HG02840 (cell line): ENCODE results near the gene RET.

Experiments
- ATAC-seq: cut with Tn5 transposase; IDR thresholded peaks from one replicate; pipeline ENCODE4 v1.9.1; 2021; ENCODE audit warnings: mild to moderate bottlenecking, moderate library complexity, moderate number of reproducible peaks; ENCODE audit not compliant: unreplicated experiment, low FRiP score

Gene RET

DNA sequence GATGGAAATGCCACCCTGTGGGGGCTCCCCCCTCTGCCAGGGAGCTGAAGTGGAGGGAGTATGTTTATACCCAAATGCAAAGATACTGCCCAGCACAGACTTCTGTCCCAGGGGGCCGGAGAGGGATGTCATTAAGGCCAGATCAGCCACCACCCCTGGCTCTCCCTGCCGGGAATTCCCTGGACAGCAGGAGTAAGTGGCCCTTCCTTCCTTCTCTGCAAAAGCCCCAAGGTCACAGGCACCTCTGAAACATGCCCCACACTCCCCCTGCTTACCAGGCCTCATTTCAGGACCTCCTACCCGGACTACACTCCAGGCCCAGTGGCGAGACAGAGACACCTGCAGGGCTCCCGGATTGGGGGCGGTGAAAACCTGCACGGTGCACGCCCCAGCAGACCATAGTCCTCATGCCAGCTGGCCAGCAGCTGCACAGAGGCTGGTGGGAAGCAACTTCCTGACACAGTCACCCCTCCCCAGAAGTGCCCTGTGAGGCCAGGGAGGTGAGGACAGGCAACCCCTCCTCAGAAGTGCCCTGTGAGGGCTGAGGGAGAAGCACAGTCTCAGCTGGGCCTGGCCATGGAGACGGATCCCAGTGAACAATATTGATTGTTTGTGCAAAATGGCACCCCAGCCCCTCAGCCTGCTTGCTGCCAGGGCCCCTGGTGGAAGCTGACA lies 33.0 kb upstream of the RET start:
- ATAC-seq = no peak

DNA sequence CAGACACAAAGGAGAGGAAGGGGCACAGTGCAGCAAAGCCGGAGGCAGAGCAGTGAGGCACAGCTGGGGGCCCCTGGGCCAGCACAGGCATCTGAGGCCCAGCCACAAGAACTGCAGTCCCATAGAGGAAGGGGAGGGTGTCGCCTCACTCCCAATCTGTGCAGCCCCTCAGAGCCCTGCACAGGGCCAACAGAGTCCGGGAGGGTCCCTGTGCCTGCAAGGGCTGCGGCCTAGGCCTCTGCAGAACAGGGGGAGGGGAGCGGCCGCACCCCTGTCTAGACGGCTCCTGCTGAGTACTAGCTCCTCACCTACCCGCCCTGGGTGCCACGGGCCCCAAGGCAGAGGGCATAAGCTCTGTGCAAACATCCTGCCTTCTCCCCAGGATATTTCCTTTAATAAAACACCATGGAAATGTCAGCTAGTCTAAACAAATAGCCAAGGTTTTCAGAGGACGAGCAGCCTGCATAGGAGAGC lies 32.4 kb upstream of the RET start:
- no peak for ATAC-seq

DNA sequence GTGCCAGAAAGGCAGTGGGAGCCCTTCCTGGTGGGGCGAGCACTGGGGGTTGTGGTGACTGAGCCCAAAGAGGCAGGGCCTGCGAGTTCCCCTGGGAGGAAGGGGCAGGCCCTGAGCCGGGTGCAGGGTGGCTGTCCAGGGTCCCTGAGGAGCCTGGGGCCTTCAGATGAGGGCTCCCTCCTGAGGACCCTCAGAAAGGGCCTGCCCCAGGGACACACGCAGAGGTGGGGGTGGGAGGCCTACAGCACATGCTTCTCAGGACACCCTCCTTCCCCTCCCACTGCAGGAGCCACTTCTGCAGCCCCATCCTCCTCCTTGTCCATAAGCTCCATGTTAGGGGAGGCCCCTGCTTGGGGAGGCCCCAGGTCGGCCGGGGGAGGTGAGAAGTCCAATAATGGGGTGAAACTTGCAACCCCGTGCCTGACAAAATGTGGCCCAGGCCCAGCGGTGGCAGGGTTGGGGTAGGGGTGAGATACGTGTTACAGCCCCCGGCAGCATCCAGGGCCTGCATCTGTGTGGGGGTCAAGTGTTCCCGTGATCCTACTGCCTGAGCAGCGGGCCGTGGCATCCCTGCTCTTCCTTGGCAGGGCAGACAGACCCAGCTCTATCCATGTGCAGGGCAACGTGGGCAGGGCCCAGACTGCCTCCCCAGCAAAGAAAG lies 31.8 kb upstream of the RET start:
- ATAC-seq = no peak

DNA sequence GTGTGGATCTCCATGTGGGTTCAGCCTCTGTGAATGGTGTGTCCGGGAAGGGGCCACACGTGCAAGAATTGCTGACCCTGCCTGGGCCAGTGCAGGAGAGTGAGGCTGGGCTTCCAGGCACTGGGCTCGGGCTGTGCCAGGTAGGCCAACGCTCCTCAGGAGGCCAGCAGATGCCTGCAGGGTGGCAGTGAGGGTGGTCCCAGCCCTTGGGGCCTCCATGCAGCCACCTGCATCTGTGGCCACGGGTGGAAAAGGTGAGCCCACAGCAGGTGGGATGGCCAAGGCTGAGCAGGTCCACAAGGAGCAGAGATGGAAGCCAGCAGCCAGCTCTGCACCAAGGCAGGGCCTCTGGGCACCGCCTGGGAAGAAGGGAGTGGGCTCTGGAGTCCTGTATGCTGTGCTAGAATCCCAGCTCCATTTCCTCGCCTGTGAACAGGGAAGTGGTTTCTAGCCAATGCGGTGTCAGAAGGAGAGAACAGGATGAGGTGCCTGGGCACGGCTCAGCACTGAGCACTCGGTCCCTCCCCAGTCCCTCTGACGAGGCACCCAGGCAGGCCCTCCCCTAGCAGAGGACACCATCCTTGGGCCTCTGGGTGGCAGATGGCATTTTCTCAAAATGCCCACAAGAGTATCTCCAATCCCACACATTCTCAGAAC lies 31.1 kb upstream of the RET start:
- ATAC-seq = no peak

DNA sequence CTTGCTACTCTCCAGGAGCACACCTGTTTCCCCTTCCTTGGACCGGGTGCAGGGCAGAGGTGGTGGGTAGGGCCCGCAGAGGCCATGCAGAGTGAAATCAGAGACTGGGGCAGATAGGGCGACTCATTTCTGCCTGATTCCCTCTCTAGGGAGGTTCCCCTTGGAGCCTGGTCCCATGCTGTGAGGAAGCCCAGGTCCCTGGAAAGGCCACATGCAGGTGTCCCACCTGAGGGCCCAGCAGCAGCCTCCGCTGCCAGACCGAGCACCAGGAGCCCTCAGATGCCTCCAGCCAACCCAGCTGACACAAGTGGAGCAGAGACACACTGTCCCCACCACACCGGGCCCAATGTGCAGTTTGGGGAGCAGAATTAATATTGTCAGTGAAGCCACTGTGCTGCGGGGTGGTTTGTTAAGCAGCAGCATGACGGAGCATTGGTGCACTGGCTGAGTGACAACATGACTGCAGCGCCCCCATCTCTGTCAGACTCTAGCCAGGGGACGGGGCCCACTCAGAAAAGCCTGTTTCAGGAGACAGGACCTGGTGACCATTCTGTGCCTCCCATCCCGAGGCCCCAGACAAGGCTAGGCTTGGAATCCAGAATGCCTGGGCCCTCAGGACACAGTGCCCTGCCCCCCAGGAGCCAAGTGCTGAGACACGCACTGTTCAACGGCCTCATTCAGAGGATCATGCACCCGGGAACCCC lies 30.4 kb upstream of the RET start:
- ATAC-seq = no peak

DNA sequence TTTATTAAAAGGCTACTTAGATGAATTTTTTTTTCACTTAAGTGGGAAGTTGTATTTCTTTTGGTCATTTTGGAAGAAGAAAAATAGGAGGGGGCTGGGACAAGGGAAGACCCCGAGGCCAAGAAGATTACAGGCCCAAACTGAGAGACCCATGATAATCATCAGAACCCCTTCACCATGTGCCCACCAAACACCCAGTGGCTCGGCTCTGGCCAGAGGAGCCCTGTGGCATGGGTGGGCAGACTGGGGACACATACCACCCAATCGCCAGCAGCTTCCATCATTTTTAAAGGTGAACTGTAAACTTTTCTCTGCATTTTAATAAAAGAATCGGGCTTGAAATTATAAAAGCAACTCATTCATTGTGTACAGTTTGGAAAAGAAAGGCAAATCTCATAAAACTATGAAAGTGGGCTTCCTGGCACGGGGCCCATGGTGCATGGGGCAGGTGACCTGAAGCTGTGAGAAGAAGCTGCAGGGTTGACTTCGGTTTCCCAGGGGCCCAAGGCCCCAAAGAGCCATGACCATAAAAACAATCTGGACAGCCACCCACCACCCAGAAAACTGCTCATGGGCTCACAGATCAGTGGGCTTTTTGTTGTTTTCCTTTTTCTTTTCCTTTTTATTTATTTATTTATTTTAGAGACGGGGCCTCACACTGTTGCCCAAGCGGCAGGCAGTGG lies 29.4 kb upstream of the RET start:
- ATAC-seq = no peak

DNA sequence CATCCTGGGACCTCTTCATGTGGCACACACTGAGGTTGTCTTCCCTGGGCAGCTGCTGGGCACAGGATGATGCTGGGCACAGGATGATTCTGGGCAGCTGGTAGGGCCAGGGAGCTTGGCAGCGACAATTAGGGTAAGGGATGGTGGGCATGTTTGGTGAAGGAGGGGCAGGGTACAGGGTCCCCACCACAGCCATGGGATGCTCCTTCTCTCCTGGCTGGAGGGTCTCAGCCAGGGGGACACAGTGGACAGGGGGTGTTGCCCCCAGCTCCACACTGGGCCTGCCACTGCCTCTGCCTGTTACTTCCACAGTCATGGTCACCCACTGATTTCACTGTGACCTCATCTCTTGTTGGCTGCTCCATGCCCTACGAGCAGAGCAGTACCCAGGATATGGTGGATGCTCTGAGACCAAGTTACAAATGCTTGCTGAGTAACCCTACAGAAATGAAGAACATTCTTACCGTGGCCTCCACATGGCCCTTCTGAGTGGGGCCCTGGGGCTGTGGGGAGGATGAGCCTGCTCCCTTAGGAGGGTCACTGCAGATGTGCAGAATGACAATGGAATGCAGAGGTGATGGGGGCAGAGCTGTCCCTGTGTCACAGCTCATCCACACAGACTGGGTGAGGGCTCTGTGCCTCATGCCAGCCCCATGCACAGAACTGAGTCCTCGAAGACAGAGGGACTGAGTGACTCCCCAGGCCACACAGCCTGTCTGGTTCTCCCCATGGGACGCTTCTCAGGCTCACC lies 28.4 kb upstream of the RET start:
- ATAC-seq = no peak

DNA sequence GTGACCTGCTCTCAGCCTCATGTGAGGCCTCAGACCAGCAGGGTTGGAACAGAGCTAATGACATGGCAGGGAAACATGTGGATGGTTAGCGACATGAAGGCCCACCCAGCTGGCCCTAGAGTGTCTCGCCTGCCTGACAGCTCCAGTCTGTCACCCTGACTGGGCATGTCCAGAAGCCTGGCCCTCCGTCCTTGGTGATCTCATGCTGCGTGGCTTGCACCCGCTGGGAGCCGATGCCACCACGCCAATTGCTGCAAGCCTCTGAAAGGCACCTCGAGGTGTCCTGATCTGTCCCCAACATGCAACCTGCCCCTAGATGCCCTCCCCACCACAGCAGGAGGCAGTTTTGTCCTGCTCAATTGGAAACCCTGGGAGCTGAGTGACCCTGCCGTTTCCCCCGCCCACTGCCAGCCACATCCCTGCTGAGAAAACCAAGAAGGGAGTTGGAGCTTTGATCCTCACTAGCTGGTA lies 27.8 kb upstream of the RET start:
- no peak for ATAC-seq

DNA sequence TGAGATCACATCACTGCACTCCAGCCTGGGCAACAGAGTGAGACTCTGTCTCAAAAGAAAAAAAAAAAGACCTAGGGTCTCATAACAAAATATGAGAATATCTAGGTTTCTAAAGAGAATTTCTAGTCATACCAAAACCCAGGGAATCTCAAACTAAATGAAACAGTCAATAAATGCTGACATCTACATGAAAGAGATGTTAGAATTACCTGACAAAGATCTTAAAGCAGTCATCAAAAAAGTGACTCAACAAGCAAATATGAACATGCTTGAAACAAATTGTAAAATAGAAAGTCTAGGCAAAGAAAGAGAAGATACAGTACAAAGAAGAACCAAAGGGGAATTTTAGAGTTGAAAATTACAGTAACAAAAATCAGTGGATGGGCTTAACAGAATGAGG lies 26.9 kb upstream of the RET start:
- ATAC-seq = no peak

DNA sequence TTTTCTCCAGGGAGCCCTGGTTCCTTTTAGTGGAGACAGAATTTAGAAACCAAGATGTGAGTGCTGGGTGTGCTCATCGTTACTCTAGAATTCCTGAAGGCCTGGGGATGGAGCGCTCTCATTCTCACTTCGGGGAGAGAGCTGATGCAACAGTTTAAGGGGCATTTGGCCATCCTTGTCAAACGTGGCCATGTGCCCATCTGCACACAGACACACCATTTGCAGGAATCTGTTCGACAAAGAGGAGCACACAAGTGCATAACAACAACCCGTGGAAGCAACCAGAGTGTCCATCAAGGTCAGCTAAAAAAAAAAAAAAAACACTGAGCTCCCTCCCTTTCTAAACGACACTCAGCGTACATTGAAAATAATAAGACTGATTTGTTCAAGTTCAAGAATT lies 23.0 kb upstream of the RET start:
- ATAC-seq = no peak

DNA sequence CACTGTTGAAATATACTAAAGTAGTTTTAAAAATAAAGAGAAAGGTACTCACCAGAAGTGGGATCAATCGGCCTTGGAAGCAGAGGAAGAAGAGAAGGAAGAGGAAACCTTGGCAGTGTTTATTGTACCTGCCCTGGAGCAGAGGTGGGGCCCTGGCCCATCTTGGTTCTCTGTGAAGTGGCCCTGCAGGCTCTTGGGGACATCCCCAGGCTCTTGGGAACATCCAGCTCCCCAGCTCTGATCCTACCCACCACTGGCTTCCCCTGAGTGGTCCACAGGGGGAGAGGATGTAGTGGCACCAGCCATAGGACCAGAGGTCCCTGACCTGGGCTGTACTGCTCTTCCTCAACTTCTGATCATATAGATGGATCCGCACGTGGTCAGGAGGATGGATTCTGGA lies 22.3 kb upstream of the RET start:
- no peak for ATAC-seq

DNA sequence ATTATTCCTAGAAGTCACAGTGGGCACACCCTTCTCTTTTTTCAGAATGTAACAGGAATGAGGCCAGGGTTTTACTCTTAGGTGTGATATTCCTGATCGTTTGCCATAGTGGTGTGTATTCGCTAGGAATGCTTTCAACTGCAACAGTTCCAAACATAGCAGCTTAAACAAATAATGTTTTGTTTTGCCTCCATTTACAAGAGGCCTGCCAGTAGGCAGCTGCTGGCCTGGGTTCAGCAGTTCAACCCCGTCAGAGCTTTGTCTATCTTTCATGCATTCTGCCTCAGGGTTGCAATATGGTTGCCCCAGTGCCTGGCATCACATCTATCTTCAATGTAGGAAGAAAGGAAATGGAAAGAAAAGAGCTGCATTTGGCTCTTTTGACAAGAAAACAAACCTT lies 21.7 kb upstream of the RET start:
- ATAC-seq = no peak

DNA sequence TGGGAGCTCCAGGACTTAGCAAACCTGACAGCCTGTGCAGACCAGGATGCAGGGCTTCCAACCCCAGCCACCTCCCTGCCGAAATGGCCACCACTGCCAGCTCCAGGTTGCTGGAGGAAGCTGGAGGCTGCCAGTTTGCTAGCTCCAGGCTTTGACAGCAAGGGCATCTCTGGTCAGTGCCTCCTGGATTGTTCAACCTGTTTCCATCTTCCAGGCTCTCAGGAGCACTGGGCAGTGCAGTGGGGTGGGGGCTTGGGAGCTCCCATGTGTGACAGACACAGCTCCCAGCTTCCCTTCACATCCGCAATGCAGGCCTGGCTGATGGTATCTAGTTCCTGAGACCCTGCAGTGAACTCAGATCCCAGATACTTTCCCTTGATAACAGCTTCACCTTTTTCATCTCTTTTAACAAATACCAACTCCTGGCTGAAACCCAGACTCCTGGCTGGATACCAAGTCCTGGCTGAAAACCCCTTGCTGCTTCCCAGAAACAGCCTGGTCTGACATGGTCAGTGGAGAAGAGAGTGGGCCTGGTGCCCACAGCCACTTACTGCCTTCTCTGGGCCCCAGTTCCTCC lies 20.8 kb upstream of the RET start:
- ATAC-seq = no peak

DNA sequence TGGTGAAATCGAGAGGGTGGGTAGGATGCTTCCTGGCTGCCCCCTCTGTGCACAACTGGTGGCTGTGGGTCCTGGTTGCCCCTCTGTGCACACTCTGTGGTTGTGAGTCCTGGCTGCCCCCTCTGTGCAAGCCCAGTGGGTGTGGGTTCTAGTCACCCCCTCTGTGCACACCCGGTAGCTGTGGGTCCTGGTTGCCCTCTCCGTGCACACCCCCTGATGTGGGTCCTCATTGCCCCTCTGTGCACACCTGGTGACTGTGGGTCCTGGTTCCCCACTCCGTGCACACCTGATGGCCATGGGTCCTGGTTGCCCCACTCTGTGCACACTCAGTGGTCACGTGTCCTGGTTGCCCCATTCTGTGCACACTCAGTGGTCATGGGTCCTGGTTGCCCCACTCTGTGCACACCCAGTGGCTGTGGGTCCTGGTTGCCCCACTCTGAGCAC lies 20.3 kb upstream of the RET start:
- no peak for ATAC-seq

DNA sequence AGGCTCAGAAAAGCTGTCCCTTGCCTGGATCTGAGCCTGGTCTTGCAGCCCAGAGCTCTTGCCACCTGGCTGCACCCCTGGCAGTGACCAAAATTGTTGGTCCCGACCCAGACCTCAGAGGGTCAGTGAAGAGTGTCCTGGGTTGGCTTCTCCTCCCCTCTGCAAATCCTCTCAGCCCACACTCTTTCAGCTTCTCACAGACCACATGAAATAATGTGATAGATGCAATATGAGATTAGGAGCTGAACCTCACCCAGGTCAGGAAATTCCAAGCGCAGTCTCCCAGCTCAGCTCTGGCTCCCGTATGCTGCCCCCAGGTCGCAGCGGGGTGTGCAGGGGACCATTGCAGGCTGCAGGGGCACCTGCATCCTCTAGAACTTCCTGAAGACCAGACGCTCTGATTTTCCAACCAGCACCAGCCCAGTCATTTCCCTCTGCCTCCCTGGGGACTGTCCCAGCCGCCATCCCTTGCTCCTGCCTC lies 19.6 kb upstream of the RET start:
- no peak for ATAC-seq

DNA sequence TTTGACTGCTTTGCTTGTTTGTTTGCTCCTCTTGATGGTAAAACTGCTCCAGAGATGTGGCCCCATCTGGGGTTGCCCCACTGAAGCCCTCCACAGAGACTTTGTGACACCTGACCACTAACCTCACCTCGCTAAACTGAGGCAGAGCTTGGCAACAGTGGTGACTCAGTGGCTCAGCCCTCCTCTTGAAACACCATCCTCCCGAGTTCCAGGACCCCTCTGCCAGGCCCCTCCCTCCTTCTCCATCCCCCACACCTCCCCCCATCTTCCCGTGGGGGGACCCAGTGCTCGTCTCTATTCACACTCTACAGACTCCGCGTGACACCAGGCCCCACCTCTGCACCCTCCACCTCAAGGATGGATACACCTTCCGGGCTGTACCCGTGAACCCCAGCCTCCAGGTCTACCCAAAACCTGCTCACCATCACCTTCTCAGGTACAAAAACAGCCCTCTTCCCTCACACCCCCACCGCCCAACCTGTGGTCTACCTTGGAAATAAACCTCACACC lies 19.0 kb upstream of the RET start:
- no peak for ATAC-seq

DNA sequence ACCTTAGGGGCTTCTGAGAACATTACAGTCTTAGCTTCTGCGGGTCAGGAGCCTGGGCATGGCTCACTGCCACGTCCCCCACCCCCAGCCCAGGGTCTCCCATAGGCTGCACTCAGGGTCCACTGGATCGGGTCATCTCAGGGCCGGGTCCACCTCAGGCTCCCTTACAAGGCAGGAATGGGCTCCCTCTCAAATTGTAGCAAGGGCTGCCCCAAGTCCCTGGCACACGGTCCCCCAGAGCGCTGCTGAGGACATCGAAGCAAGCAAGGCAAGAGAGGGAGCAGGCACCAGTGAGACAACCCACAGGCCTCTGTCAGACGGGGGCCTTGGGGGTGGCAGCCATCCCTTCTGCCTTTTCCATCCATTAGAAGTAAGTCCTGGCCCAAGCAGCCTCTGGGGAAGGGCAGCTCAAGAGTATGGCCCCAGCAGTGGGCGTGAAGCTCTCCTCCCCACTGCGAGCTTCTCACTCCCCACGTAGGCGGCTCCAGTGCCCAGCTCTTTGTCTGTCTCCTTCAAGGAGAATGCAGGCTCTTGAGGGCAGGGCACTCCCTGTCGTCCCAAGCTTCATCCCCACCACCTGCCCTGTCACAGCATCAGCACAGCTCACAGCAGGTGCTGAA lies 18.0 kb upstream of the RET start:
- ATAC-seq = no peak

DNA sequence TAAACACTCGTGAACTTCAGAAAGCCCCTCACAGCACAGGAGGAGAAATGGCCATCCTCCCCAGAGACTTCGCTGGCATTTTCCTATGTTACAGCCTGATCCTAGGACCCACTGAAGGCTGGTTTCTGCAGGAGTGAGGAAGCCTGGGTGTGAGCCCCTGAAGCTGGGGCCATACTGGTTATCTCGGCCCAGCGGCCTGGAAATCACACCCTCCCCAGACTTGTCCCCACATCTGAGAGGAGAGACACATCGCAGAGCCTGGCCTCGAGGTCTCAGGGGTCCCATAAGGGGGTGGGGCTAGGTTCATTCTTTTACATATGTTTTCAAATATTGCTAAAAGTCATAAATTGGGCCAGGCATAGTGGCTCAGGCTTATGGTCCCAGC lies 17.5 kb upstream of the RET start:
- ATAC-seq = no peak

DNA sequence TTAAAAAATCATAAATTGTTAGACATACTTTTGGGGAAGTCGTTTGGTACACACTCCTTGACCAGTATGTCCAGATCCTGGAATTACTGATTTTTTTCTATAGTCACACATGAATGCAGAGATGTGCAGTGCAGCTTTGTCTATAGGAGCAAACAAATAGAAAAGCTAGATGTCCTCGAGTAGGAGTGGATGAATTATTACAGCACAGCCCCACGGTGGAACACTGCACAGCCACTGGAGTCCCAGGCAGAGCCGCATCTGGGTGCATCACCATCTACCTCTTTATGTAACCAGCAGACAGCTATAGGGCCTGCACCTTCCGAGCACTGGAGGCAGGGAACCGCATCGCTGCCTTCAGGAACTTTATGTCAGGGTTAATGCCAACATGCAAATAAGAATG lies 17.0 kb upstream of the RET start:
- no peak for ATAC-seq
